ENCODE measurements around the gene SMCHD1. TPM values are rescaled to one million over a fixed set of nuclear protein-coding genes. Genes with fewer than 3 reads are reported as not detected.

Gene SMCHD1
- total RNA-seq, 2 donors from 2014 or later = 103 to 137 TPM

Other genes with a start within 250 kb of the SMCHD1 start
- 10 to 100 TPM; 23.1 to 28.3 TPM for gene METTL4, start 84.2 kb upstream of the SMCHD1 start, total RNA-seq
- 100 to 1,000 TPM in 1 of 2 donors, 10 to 100 TPM in 1; 82.0 to 113 TPM for gene NDC80, start 84.2 kb upstream of the SMCHD1 start, total RNA-seq
- 10 to 100 TPM; 12.7 to 18.3 TPM for gene EMILIN2, start 191.3 kb downstream of the SMCHD1 start, total RNA-seq